T-helper 2 cell treated with Interferon-gamma antibody and Interleukin-4, amounts not matched to agents 5 μg/mL and 100 μg/mL, for 36 hours (primary cell): ENCODE measurements around the gene BSND.
"Not testable (repeated sequence)": the region's sequence is repeated elsewhere in the genome, so short reads cannot be mapped to it uniquely, and the experiment has no call there.

ENCODE experiments used
- DNase-seq: peaks from one replicate; pipeline ENCODE4 v3.0.0; 2021; ENCODE audit warnings: low spot score
- H3K27ac Mint-ChIP-seq: one replicate; pipeline ENCODE4 v1.8.0; 2021; ENCODE audit warnings: mild to moderate bottlenecking, mixed read lengths
- H3K27me3 Mint-ChIP-seq: one replicate; pipeline ENCODE4 v1.8.0; 2021; ENCODE audit warnings: low read depth, mixed read lengths
- H3K36me3 Mint-ChIP-seq: one replicate; pipeline ENCODE4 v1.8.0; 2021; ENCODE audit warnings: low read depth, mixed read lengths
- H3K4me1 Mint-ChIP-seq: one replicate; pipeline ENCODE4 v1.8.0; 2021; ENCODE audit warnings: low read depth, mixed read lengths
- H3K4me3 Mint-ChIP-seq: one replicate; pipeline ENCODE4 v1.8.0; 2022; ENCODE audit warnings: mild to moderate bottlenecking, moderate library complexity, mixed read lengths
- H3K9me3 Mint-ChIP-seq: one replicate; pipeline ENCODE4 v1.8.0; 2021; ENCODE audit warnings: mixed read lengths

Gene BSND

GRCh38 chr1:55005351-55006140, 6.8 kb downstream of the BSND start:
- H3K4me3 Mint-ChIP-seq, result no peak overlapping the region
- DNase-seq, result no peak
- peaks cover 1% of the 10 kb centered on the region for H3K27me3 Mint-ChIP-seq
- no peaks in the 10 kb centered on the region for H3K9me3 Mint-ChIP-seq
- no peak overlapping the region for H3K27ac Mint-ChIP-seq
- no peaks in the 10 kb centered on the region for H3K36me3 Mint-ChIP-seq
- no peaks in the 10 kb centered on the region for H3K4me1 Mint-ChIP-seq

GRCh38 chr1:55006931-55007330, 8.2 kb downstream of the BSND start:
- no peaks in the 10 kb centered on the region for H3K36me3 Mint-ChIP-seq
- no peak for DNase-seq
- H3K9me3 Mint-ChIP-seq, result no peaks in the 10 kb centered on the region
- no peak overlapping the region for H3K27ac Mint-ChIP-seq
- H3K27me3 Mint-ChIP-seq, result no peaks in the 10 kb centered on the region
- no peaks in the 10 kb centered on the region for H3K4me1 Mint-ChIP-seq
- H3K4me3 Mint-ChIP-seq, result no peak overlapping the region

- H3K27ac Mint-ChIP-seq, result no peak overlapping the region
- H3K27me3 Mint-ChIP-seq, result no peaks in the 10 kb centered on the region
- no peak overlapping the region for H3K4me3 Mint-ChIP-seq
- H3K36me3 Mint-ChIP-seq, result no peaks in the 10 kb centered on the region
- H3K9me3 Mint-ChIP-seq, result no peaks in the 10 kb centered on the region
- no peaks in the 10 kb centered on the region for H3K4me1 Mint-ChIP-seq
- no peak for DNase-seq
Observed at GRCh38 chr1:55007625-55008024, 8.9 kb downstream of the BSND start.

GRCh38 chr1:55010194-55010886, 11.6 kb downstream of the BSND start:
- Mint-ChIP-seq H3K36me3 (no peaks in the 10 kb centered on the region), H3K4me3 (no peak overlapping the region), H3K27ac (no peak overlapping the region), H3K4me1 (no peaks in the 10 kb centered on the region), H3K9me3 (no peaks in the 10 kb centered on the region), H3K27me3 (peaks cover 4% of the 10 kb centered on the region)
- DNase-seq, result no peak

GRCh38 chr1:55010887-55011217, 12.1 kb downstream of the BSND start:
- Mint-ChIP-seq H3K36me3 (no peaks in the 10 kb centered on the region), H3K27ac (no peak overlapping the region), H3K27me3 (peaks cover 4% of the 10 kb centered on the region), H3K4me1 (no peaks in the 10 kb centered on the region), H3K4me3 (no peak overlapping the region), H3K9me3 (no peaks in the 10 kb centered on the region)
- no peak for DNase-seq

- Mint-ChIP-seq H3K27ac (no peak overlapping the region), H3K27me3 (peaks cover 14% of the 10 kb centered on the region), H3K4me1 (no peaks in the 10 kb centered on the region)
Observed at GRCh38 chr1:55012661-55013060, 13.9 kb downstream of the BSND start.

GRCh38 chr1:55015123-55015522, 16.4 kb downstream of the BSND start:
- Mint-ChIP-seq H3K9me3 (no peaks in the 10 kb centered on the region), H3K36me3 (no peaks in the 10 kb centered on the region), H3K27ac (no peak overlapping the region), H3K4me1 (no peaks in the 10 kb centered on the region), H3K27me3 (peaks cover 14% of the 10 kb centered on the region), H3K4me3 (no peak overlapping the region)
- DNase-seq, result no peak

More at GRCh38 chr1:55012661-55013060, 13.9 kb downstream of the BSND start:
- H3K36me3 Mint-ChIP-seq, result no peaks in the 10 kb centered on the region
- no peaks in the 10 kb centered on the region for H3K9me3 Mint-ChIP-seq
- no peak for DNase-seq
- H3K4me3 Mint-ChIP-seq, result no peak overlapping the region

- H3K27me3 Mint-ChIP-seq, result peaks cover 14% of the 10 kb centered on the region
- H3K4me1 Mint-ChIP-seq, result no peaks in the 10 kb centered on the region
- H3K27ac Mint-ChIP-seq, result no peak overlapping the region
- H3K36me3 Mint-ChIP-seq, result no peaks in the 10 kb centered on the region
- no peak for DNase-seq
- H3K9me3 Mint-ChIP-seq, result no peaks in the 10 kb centered on the region
- no peak overlapping the region for H3K4me3 Mint-ChIP-seq
Observed at GRCh38 chr1:55015731-55016620, 17.2 kb downstream of the BSND start.

- Mint-ChIP-seq H3K27ac (no peak overlapping the region), H3K4me1 (no peaks in the 10 kb centered on the region), H3K4me3 (no peak overlapping the region), H3K27me3 (peaks cover 14% of the 10 kb centered on the region), H3K36me3 (no peaks in the 10 kb centered on the region), H3K9me3 (no peaks in the 10 kb centered on the region)
- no peak for DNase-seq
Observed at GRCh38 chr1:55018395-55018794, 19.7 kb downstream of the BSND start.

- no peaks in the 10 kb centered on the region for H3K9me3 Mint-ChIP-seq
- H3K27ac Mint-ChIP-seq, result no peak overlapping the region
- H3K4me3 Mint-ChIP-seq, result no peak overlapping the region
- H3K36me3 Mint-ChIP-seq, result no peaks in the 10 kb centered on the region
- peak; percentile 54 for DNase-seq
- peaks cover 2% of the 10 kb centered on the region for H3K4me1 Mint-ChIP-seq
- H3K27me3 Mint-ChIP-seq, result no peaks in the 10 kb centered on the region
Observed at GRCh38 chr1:55021942-55022546, 23.3 kb downstream of the BSND start.

GRCh38 chr1:55024163-55024562, 25.4 kb downstream of the BSND start:
- DNase-seq, result not testable (repeated sequence)

GRCh38 chr1:55026682-55027081, 27.9 kb downstream of the BSND start:
- H3K27me3 Mint-ChIP-seq, H3K27ac Mint-ChIP-seq, H3K9me3 Mint-ChIP-seq, DNase-seq, H3K36me3 Mint-ChIP-seq, H3K4me1 Mint-ChIP-seq, H3K4me3 Mint-ChIP-seq: not testable (repeated sequence)

More at GRCh38 chr1:55024163-55024562, 25.4 kb downstream of the BSND start:
- not testable (repeated sequence) for H3K27ac Mint-ChIP-seq, H3K36me3 Mint-ChIP-seq, H3K27me3 Mint-ChIP-seq, H3K4me1 Mint-ChIP-seq, H3K9me3 Mint-ChIP-seq, H3K4me3 Mint-ChIP-seq

- peaks cover 23% of the 10 kb centered on the region for H3K27me3 Mint-ChIP-seq
- H3K4me3 Mint-ChIP-seq, H3K9me3 Mint-ChIP-seq, DNase-seq, H3K36me3 Mint-ChIP-seq, H3K4me1 Mint-ChIP-seq, H3K27ac Mint-ChIP-seq: not testable (repeated sequence)
Observed at GRCh38 chr1:55031098-55031497, 32.4 kb downstream of the BSND start.

- Mint-ChIP-seq H3K36me3 (no peaks in the 10 kb centered on the region), H3K4me1 (peaks cover 2% of the 10 kb centered on the region), H3K27ac (no peak overlapping the region), H3K9me3 (no peaks in the 10 kb centered on the region), H3K27me3 (peaks cover 43% of the 10 kb centered on the region), H3K4me3 (no peak overlapping the region)
- DNase-seq, result no peak
Observed at GRCh38 chr1:55033265-55033614, 34.5 kb downstream of the BSND start.
